ENCODE measurements around the gene MDM2.

GRCh38 chr12:68850390-68850789 lies 42.4 kb downstream of the MDM2 start:
- TF ChIP-seq ATF2 (CRISPR knock-in tag; IDR thresholded peaks at IDR 0.05; ENCODE audit: borderline replicate concordance, low read depth) (no peak), CTCF (IDR thresholded peaks at IDR 0.05) (no peak), MAX (CRISPR knock-in tag; IDR thresholded peaks at IDR 0.05) (no peak), ZBTB21 (CRISPR knock-in tag; IDR thresholded peaks at IDR 0.05; ENCODE audit: borderline replicate concordance) (no peak), CREB1 (CRISPR knock-in tag; IDR thresholded peaks at IDR 0.05) (no peak), ATF3 (CRISPR knock-in tag; conservative IDR thresholded peaks at IDR 0.05) (no peak), PRRX2 (CRISPR knock-in tag; IDR thresholded peaks at IDR 0.05) (no peak), SP1 (CRISPR knock-in tag; conservative IDR thresholded peaks at IDR 0.05) (no peak), ZNF121 (CRISPR knock-in tag; IDR thresholded peaks at IDR 0.05) (no peak), NR3C1 (CRISPR knock-in tag; conservative IDR thresholded peaks at IDR 0.05; ENCODE audit: low read depth) (no peak), JUN (CRISPR knock-in tag; IDR thresholded peaks at IDR 0.05) (no peak), STAT6 (CRISPR knock-in tag; conservative IDR thresholded peaks at IDR 0.05; ENCODE audit: low read depth) (no peak)
